Right atrium auricular region (tissue), 2 donors: ENCODE measurements around the gene ZNF516. TPM values are rescaled to one million over a fixed set of nuclear protein-coding genes. Genes with fewer than 3 reads are reported as not detected.

Experiments
- DNase-seq: peaks from one replicate; pipeline ENCODE4 v3.0.0-alpha.2; 2019; ENCODE audit warnings: low spot score
- H3K27ac ChIP-seq, 2 donors: fragments of 200-600 bp; sonication (generic); 1 replicate in 1 of 2; 2 replicates in 1 of 2; pipeline ENCODE4 v1.5.1; 2016 to 2019
- H3K27me3 ChIP-seq, 2 donors: fragments of 200-600 bp; sonication (generic); one replicate each; pipeline versions ENCODE4 v1.5.1 to v1.6.0; 2017 to 2019
- H3K36me3 ChIP-seq: fragments of 200-600 bp; sonication (generic); one replicate; pipeline ENCODE4 v1.5.1; 2016
- H3K4me1 ChIP-seq, 2 donors: fragments of 200-600 bp; sonication (generic); one replicate each; pipeline versions ENCODE4 v1.5.1 to v1.6.0; 2017 to 2019
- H3K4me3 ChIP-seq, 2 donors: fragments of 200-600 bp; sonication (generic); 1 replicate in 1 of 2; 2 replicates in 1 of 2; pipeline ENCODE4 v1.5.1; 2017 to 2019; ENCODE audit warnings: mild to moderate bottlenecking in 1 of 2, moderate library complexity in 1 of 2
- H3K9me3 ChIP-seq, 2 donors: fragments of 200-600 bp; sonication (generic); one replicate each; pipeline ENCODE4 v1.5.1; 2019
- total RNA-seq, 2 donors: library from RNA; depleted of rRNA; stranded (reverse); fragments of >200 nt; gene quantifications; one replicate each; pipeline ENCODE4 v1.1.0, GENCODE V29; 2016
- TF ChIP-seq, protein P1 (sequence below), 2 donors: fragments of 200-600 bp; sonication (generic); IDR thresholded peaks; one replicate each; pipeline ENCODE4 v1.5.1; 2019; ENCODE audit warnings: antibody characterized with exemption in 2 of 2

The ZNF516 gene
- total RNA-seq, 2 donors from 2014 or later: 11.0 to 14.0 TPM

- H3K36me3 ChIP-seq: peaks cover 37% of the 10 kb centered on the region
- H3K9me3 ChIP-seq: no peaks in the 10 kb centered on the region
- no peak for DNase-seq
- TF ChIP-seq, protein P1, sequence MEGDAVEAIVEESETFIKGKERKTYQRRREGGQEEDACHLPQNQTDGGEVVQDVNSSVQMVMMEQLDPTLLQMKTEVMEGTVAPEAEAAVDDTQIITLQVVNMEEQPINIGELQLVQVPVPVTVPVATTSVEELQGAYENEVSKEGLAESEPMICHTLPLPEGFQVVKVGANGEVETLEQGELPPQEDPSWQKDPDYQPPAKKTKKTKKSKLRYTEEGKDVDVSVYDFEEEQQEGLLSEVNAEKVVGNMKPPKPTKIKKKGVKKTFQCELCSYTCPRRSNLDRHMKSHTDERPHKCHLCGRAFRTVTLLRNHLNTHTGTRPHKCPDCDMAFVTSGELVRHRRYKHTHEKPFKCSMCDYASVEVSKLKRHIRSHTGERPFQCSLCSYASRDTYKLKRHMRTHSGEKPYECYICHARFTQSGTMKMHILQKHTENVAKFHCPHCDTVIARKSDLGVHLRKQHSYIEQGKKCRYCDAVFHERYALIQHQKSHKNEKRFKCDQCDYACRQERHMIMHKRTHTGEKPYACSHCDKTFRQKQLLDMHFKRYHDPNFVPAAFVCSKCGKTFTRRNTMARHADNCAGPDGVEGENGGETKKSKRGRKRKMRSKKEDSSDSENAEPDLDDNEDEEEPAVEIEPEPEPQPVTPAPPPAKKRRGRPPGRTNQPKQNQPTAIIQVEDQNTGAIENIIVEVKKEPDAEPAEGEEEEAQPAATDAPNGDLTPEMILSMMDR (IDR thresholded peaks at IDR 0.05): no peak
- H3K4me1 ChIP-seq: peaks cover 0 to 30% of the 10 kb centered on the region in 2 donors
- no peak overlapping the region for H3K27ac ChIP-seq
- no peaks in the 10 kb centered on the region for H3K27me3 ChIP-seq
- no peak overlapping the region for H3K4me3 ChIP-seq
These were observed 53.2 kb downstream of the ZNF516 start for GRCh38 chr18:76441668-76442412.

GRCh38 chr18:76441002-76441667 is 53.9 kb downstream of the ZNF516 start:
- H3K9me3 ChIP-seq: no peaks in the 10 kb centered on the region
- TF ChIP-seq, protein P1 (IDR thresholded peaks at IDR 0.05): no peak
- no peak for DNase-seq
- no peak overlapping the region for H3K4me3 ChIP-seq
- H3K4me1 ChIP-seq: peaks cover 0 to 32% of the 10 kb centered on the region in 2 donors
- H3K27ac ChIP-seq: no peak overlapping the region
- H3K27me3 ChIP-seq: no peaks in the 10 kb centered on the region
- H3K36me3 ChIP-seq: peaks cover 37% of the 10 kb centered on the region

DNA sequence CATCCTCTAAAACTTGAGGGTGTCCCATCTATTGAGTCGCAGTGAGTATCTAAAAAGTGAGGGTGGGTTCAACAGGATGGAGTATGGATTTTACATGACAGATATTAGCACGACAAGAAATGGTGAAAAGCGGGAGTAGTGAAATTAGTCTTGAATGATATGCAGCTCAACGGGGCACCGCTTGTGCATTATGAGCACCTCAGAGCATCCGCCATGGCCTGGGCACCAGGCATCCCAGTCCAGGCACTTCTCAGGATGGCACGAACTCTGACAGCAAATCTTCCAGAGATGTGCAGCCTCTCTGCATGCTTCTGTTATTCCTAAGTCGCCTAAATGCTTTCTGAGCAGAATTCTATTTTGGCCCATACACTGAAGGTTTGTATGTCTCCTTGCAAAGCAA is 57.1 kb downstream of the ZNF516 start:
- TF ChIP-seq, protein P1 (IDR thresholded peaks at IDR 0.05): no peak
- Histone ChIP-seq H3K9me3 (no peaks in the 10 kb centered on the region), H3K36me3 (peaks cover 37% of the 10 kb centered on the region), H3K27ac (no peak overlapping the region), H3K4me1 (peaks cover 0 to 5% of the 10 kb centered on the region in 2 donors), H3K27me3 (no peaks in the 10 kb centered on the region), H3K4me3 (no peak overlapping the region)
- DNase-seq: no peak

GRCh38 chr18:76437011-76437410 is 58.0 kb downstream of the ZNF516 start:
- H3K9me3 ChIP-seq: no peaks in the 10 kb centered on the region
- H3K4me3 ChIP-seq: no peak overlapping the region
- TF ChIP-seq, protein P1 (IDR thresholded peaks at IDR 0.05): no peak
- H3K27me3 ChIP-seq: no peaks in the 10 kb centered on the region
- no peak overlapping the region for H3K27ac ChIP-seq
- DNase-seq: no peak
- peaks cover 29% of the 10 kb centered on the region for H3K36me3 ChIP-seq
- peaks cover 0 to 5% of the 10 kb centered on the region in 2 donors for H3K4me1 ChIP-seq

- H3K36me3 ChIP-seq: peaks cover 24% of the 10 kb centered on the region
- H3K9me3 ChIP-seq: no peaks in the 10 kb centered on the region
- H3K4me3 ChIP-seq: no peak overlapping the region
- TF ChIP-seq, protein P1 (IDR thresholded peaks at IDR 0.05): no peak
- DNase-seq: no peak
- H3K4me1 ChIP-seq: peaks cover 0 to 5% of the 10 kb centered on the region in 2 donors
- H3K27me3 ChIP-seq: no peaks in the 10 kb centered on the region
- no peak overlapping the region for H3K27ac ChIP-seq
These were observed 58.7 kb downstream of the ZNF516 start for GRCh38 chr18:76436342-76436741.
